GM12878 (cell line): Measurements from ENCODE around the gene NRIP3. TPM values are rescaled to one million over a fixed set of nuclear protein-coding genes. Genes with fewer than 3 reads are reported as not detected.

ENCODE experiments used
- ATAC-seq: fragments of 200-7000 bp; cut with Tn5 transposase; 3 replicates; pipeline ENCODE4 v1.9.1; 2020; ENCODE audit warnings: mild to moderate bottlenecking, moderate library complexity
- BruUV-seq: library from RNA; stranded (reverse); fragments of 400-500 nt; replicated peaks from 2 replicates; lab custom pipeline; 2021; lab: Mats Ljungman, UMichigan
- CTCF ChIA-PET: fragments of 300-600 bp; sonication (Branson Sonifier 250); formaldehyde crosslinking; extraction: SDS; loops from one replicate; lab custom pipeline; 2021; ENCODE audit warnings: inconsistent platforms; lab: Yijun Ruan, JAX
- POLR2A ChIA-PET: fragments of 350-600 bp; formaldehyde crosslinking; extraction: SDS; loops from one replicate; lab custom pipeline; 2021; ENCODE audit warnings: inconsistent platforms; lab: Charles Lee
- RAD21 ChIA-PET: fragments of 300-600 bp; sonication (Branson Sonifier 250); formaldehyde crosslinking; loops from one replicate; lab custom pipeline; 2023; ENCODE audit warnings: antibody characterized with exemption; ENCODE audit not compliant: unreplicated experiment; lab: Charles Lee
- SMC1A ChIA-PET: fragments of 300-600 bp; sonication (Branson Sonifier 250); formaldehyde crosslinking; loops from one replicate; lab custom pipeline; 2023; ENCODE audit not compliant: unreplicated experiment, uncharacterized antibody; lab: Charles Lee
- DNase-seq: peaks from one replicate; pipeline ENCODE4 v3.0.0-alpha.2; 2011; ENCODE audit warnings: low read depth, low spot score
- FAIRE-seq: peaks from 3 replicates; lab custom pipeline; 2011; peaks lifted over from hg19 to GRCh38; lab: Jason Lieb, UNC
- H2AFZ ChIP-seq: 2 replicates; pipeline ENCODE4 v1.6.0; 2011; ENCODE audit warnings: low read depth, low read length, control low read depth; ENCODE audit not compliant: control insufficient read depth
- H3K27ac ChIP-seq: 2 replicates; pipeline ENCODE4 v1.5.1; 2011; ENCODE audit warnings: control low read depth; ENCODE audit not compliant: control insufficient read depth, insufficient read depth
- H3K27me3 ChIP-seq, 2 experiments: replicated peaks in 1 of 2; 2 replicates each; pipeline versions ENCODE4 v1.6.0 to v1.6.1; 2011; ENCODE audit warnings: low read length in 1 of 2; ENCODE audit not compliant: control insufficient read depth in 2 of 2, insufficient read depth in 2 of 2
- H3K36me3 ChIP-seq, 2 experiments: 2 replicates each; pipeline ENCODE4 v1.5.1; 2011; ENCODE audit warnings: low read length in 1 of 2; ENCODE audit not compliant: control insufficient read depth in 2 of 2, insufficient read depth in 2 of 2
- H3K4me1 ChIP-seq: 2 replicates; pipeline ENCODE4 v1.6.1; 2011; ENCODE audit warnings: mild to moderate bottlenecking, low read length, moderate library complexity, mixed read lengths; ENCODE audit not compliant: control insufficient read depth, insufficient read depth
- H3K4me2 ChIP-seq: 2 replicates; pipeline ENCODE4 v1.6.0; 2011; ENCODE audit warnings: control low read depth; ENCODE audit not compliant: control insufficient read depth, insufficient read depth
- H3K4me3 ChIP-seq: fragments of 200-600 bp; sonication (generic); 2 replicates; pipeline ENCODE4 v1.5.1; 2016
- H3K79me2 ChIP-seq: 2 replicates; pipeline ENCODE4 v1.6.0; 2011; ENCODE audit warnings: low read length; ENCODE audit not compliant: control insufficient read depth, insufficient read depth
- H3K9ac ChIP-seq: 2 replicates; pipeline ENCODE4 v1.8.0; 2011; ENCODE audit warnings: low read length, control low read depth, mixed read lengths; ENCODE audit not compliant: control insufficient read depth, insufficient read depth
- H3K9me3 ChIP-seq: replicated peaks from 3 replicates; pipeline ENCODE4 v1.5.1; 2011; ENCODE audit warnings: mild to moderate bottlenecking, low read length; ENCODE audit not compliant: control insufficient read depth, insufficient read depth
- H4K20me1 ChIP-seq: 2 replicates; pipeline ENCODE4 v1.6.0; 2011; ENCODE audit not compliant: control insufficient read depth, insufficient read depth
- BHLHE40 ChIP-seq, 2 experiments: fragments of 450-650 bp in 1 of 2; IDR thresholded peaks; 2 replicates each; pipeline ENCODE4 v1.6.1; 2011 to 2017; ENCODE audit warnings: low read depth in 2 of 2, borderline replicate concordance in 1 of 2, improper control_type of control experiment in 1 of 2, low read length in 1 of 2, mild to moderate bottlenecking in 1 of 2
- BRCA1 ChIP-seq: IDR thresholded peaks from 2 replicates; pipeline ENCODE4 v1.6.1; 2011; ENCODE audit warnings: low read depth, low read length, improper control_type of control experiment
- EGR1 ChIP-seq, 2 experiments: IDR thresholded peaks; 1 replicate in 1 of 2; 2 replicates in 1 of 2; pipeline ENCODE4 v1.6.1; 2011 to 2012; ENCODE audit warnings: low read depth in 2 of 2, low read length in 2 of 2, borderline replicate concordance in 1 of 2, mild to moderate bottlenecking in 1 of 2, moderate library complexity in 1 of 2
- NFIC ChIP-seq: IDR thresholded peaks from 2 replicates; pipeline ENCODE4 v1.6.1; 2012; ENCODE audit warnings: low read depth, mild to moderate bottlenecking, inconsistent platforms, low read length, moderate library complexity
- NR2F1 ChIP-seq: fragments of 450-650 bp; conservative IDR thresholded peaks from 2 replicates; pipeline ENCODE4 v1.6.1; 2017; ENCODE audit warnings: mild to moderate bottlenecking
- PAX5 ChIP-seq: IDR thresholded peaks from 2 replicates; pipeline ENCODE4 v1.6.1; 2011; ENCODE audit warnings: low read depth, low read length, borderline replicate concordance
- SIX5 ChIP-seq: IDR thresholded peaks from 2 replicates; pipeline ENCODE4 v1.6.1; 2011; ENCODE audit warnings: mild to moderate bottlenecking, low read depth, low read length, moderate library complexity; ENCODE audit not compliant: severe bottlenecking
- STAT3 ChIP-seq: IDR thresholded peaks from 2 replicates; pipeline ENCODE4 v1.6.1; 2011; ENCODE audit warnings: low read depth, low read length, improper control_type of control experiment
- TARDBP ChIP-seq: IDR thresholded peaks from 2 replicates; pipeline ENCODE4 v1.6.1; 2016; ENCODE audit warnings: borderline replicate concordance
- TBL1XR1 ChIP-seq: IDR thresholded peaks from 2 replicates; pipeline ENCODE4 v1.6.1; 2012; ENCODE audit warnings: low read depth, low read length, improper control_type of control experiment
- YBX1 ChIP-seq: fragments of 450-650 bp; IDR thresholded peaks from 2 replicates; pipeline ENCODE4 v1.6.1; 2016; ENCODE audit warnings: antibody characterized with exemption
- ZBED1 ChIP-seq: IDR thresholded peaks from 2 replicates; pipeline ENCODE4 v1.6.1; 2016; ENCODE audit warnings: borderline replicate concordance
- ZNF207 ChIP-seq: fragments of 450-650 bp; IDR thresholded peaks from 2 replicates; pipeline ENCODE4 v1.6.1; 2014; ENCODE audit warnings: antibody characterized with exemption, mild to moderate bottlenecking, borderline replicate concordance
- ZNF384 ChIP-seq: IDR thresholded peaks from 2 replicates; pipeline ENCODE4 v1.6.1; 2012; ENCODE audit warnings: low read depth, mild to moderate bottlenecking, low read length, improper control_type of control experiment, borderline replicate concordance
- ZNF622 ChIP-seq: fragments of 450-650 bp; IDR thresholded peaks from 2 replicates; pipeline ENCODE4 v1.6.1; 2017; ENCODE audit warnings: mild to moderate bottlenecking, inconsistent platforms
- WGBS: methylation state at CpG from one replicate; pipeline ENCODE4 v1.1.6; 2016; ENCODE audit warnings: low lambda C conversion rate; ENCODE audit not compliant: insufficient replicate concordance, insufficient coverage; ENCODE audit errors: missing lambda C conversion rate; 5-methylcytosine and 5-hydroxymethylcytosine counted together
- in situ Hi-C: fragments of 300-500 bp; cut with MboI; formaldehyde crosslinking; loops from 9 replicates; pipeline ENCODE4 v1.14.3; 2018; ENCODE audit warnings: mixed read lengths
- intact Hi-C: fragments of 100-400 bp; cut with micrococcal nuclease; formaldehyde crosslinking; loops from one replicate; pipeline ENCODE4 v1.14.2; 2022; ENCODE audit not compliant: unreplicated experiment
- polyA plus RNA-seq, 11 experiments: library from polyadenylated mRNA; depleted of rRNA in 4 of 11; unstranded in 6 of 11; stranded (reverse) in 5 of 11; fragments of >200 nt; fragmentation: Nextera tagmentation in 4 of 11; fragmentation: Illumina TruSeq in 1 of 11; extraction: Ambion mirVana in 4 of 11; extraction: Trizol in 1 of 11; gene quantifications; 1 replicate in 1 of 11; 2 replicates in 10 of 11; pipeline versions ENCODE4 v1.2.1 to v1.2.3, GENCODE V29; 2011 to 2016; ENCODE audit warnings: inconsistent platforms in 2 of 11, missing spikeins in 2 of 11, low read depth in 1 of 11
- total RNA-seq, 4 experiments: library from RNA; depleted of rRNA in 3 of 4; stranded (reverse); fragments of >200 nt in 3 of 4; fragmentation: Illumina TruSeq in 1 of 4; extraction: Trizol in 1 of 4; gene quantifications; 2 replicates each; pipeline versions ENCODE4 v1.2.1 to v1.2.3, GENCODE V29; 2013 to 2021
- TF ChIP-seq, protein P1 (sequence below), 3 experiments: IDR thresholded peaks in 2 of 3; conservative IDR thresholded peaks in 1 of 3; 2 replicates each; pipeline ENCODE4 v1.5.1; 2011; ENCODE audit warnings: low read depth in 3 of 3, low read length in 3 of 3, mild to moderate bottlenecking in 3 of 3, control low read depth in 2 of 3, moderate library complexity in 2 of 3, inconsistent platforms in 1 of 3, mixed read lengths in 1 of 3; ENCODE audit not compliant: control insufficient read depth in 2 of 3, insufficient read depth in 1 of 3; ENCODE audit errors: extremely low read depth in 1 of 3
- TF ChIP-seq, protein P2 (sequence below): IDR thresholded peaks from 2 replicates; pipeline ENCODE4 v1.6.1; 2011; ENCODE audit warnings: borderline replicate concordance, low read depth, mild to moderate bottlenecking, moderate library complexity, low read length; ENCODE audit not compliant: insufficient read depth, poor library complexity, severe bottlenecking
- TF ChIP-seq, protein P3 (sequence below): IDR thresholded peaks from 2 replicates; pipeline ENCODE4 v1.6.1; 2011; ENCODE audit warnings: mild to moderate bottlenecking, low read depth, low read length, moderate library complexity; ENCODE audit not compliant: insufficient replicate concordance

Gene NRIP3
- total and polyA plus RNA-seq, 10 of the 15 experiments (the other 5 are each of a cell fraction or from before 2014, with no cell fraction given) = under 0.01 to 0.25 (median 0.09) TPM; not detected in 7

DNA sequence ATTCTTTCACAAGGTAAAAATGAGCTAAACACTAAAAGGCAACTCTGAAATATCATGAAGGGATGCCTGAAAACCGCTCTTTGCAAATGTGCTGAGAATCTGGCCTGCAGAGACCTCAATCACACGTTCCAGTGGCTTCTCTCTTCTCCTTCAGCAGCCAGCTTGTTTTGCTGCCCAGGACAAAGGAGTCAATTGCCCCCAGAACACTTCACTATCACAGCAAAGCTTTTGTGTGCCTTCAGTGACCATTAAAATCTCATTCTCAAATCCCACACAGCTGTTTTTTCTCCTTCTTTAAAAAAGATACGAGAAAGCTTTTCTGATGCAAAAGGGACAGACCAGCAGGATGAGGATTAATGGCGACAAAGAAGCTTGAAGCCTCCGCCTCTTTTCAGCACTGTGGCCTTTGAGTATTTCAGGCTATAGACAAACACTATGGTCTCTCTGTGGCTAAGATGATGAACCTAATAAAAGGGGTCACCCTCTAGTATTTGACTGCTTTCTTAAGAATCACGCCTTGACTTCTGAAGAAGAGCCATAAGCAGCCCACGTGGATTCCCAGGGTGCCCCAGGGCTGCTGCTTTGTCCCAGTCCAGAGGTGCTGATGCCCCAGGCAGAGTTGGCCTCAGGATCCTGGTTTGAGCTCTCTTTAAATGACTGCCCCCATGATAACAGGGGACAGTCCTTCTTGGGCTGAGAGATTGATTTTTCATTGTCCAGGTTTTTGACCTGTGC, 33.4 kb upstream of the NRIP3 start (continued):
- no peak for TF ChIP-seq EGR1 (IDR thresholded peaks at IDR 0.05; ENCODE audit: borderline replicate concordance in 1 of 2, low read depth in 2 of 2, low read length in 2 of 2)
- no peak for TF ChIP-seq PAX5
- TF ChIP-seq ZNF384 = no peak

DNA sequence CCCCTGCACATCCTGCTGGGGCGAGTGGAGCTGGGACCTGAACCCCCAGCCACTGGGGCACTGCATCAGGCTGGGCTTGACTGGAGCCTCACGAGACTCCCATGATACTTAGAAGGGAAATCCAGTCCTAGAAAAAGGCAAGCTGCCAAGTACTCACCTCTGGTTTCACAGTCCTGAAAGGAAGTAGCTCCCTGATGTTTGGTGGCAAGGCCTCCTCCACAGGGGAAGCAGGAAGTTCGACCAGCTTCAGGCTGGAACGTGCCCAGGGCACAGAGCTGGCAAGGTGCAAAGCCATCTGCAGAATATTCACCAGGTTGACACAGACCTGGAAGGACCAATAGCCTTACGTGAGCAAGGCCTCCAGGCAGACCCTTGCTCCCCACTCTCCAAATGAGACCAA, 26.8 kb upstream of the NRIP3 start:
- H3K27ac ChIP-seq = no peak overlapping the region
- POLR2A ChIA-PET = no interaction called here
- no peak overlapping the region for H3K4me2 ChIP-seq
- intact Hi-C loops = no loop called here
- WGBS = 24% methylated on average over 5 of the region's 5 CpGs
- H3K27me3 ChIP-seq = no peaks in the 10 kb centered on the region; a peak in 1 of 4 replicates
- H3K9me3 ChIP-seq = no peaks in the 10 kb centered on the region
- H4K20me1 ChIP-seq = no peaks in the 10 kb centered on the region
- in situ Hi-C loops = no loop called here
- H2AFZ ChIP-seq = no peak overlapping the region
- no peak overlapping the region for H3K4me3 ChIP-seq
- no TSS peak for BruUV-seq
- FAIRE-seq = no peak
- H3K4me1 ChIP-seq = no peaks in the 10 kb centered on the region
- ATAC-seq = no peak
- SMC1A ChIA-PET = interaction anchor here (1.0 to 1.3 kb wide), 2 partner anchors 15 to 99 kb away, joined by 3 to 4 read pairs; no protein-coding TSS in a partner anchor
- CTCF ChIA-PET = interaction anchor here (0.9 to 7.3 kb wide), 3 partner anchors 14 to 19 kb away, joined by 3 to 50 read pairs (median 3); no protein-coding TSS in a partner anchor
- H3K79me2 ChIP-seq = no peaks in the 10 kb centered on the region
- H3K36me3 ChIP-seq = no peaks in the 10 kb centered on the region; a peak in 1 of 4 replicates
- no peak overlapping the region for H3K9ac ChIP-seq
- RAD21 ChIA-PET = no interaction called here
- no peak for DNase-seq
- TF ChIP-seq BHLHE40 (IDR thresholded peaks at IDR 0.05; ENCODE audit: borderline replicate concordance in 1 of 2, low read depth in 2 of 2, low read length in 1 of 2) (no peak), STAT3 (no peak), BRCA1 (no peak), NFIC (no peak), SIX5 (no peak), NR2F1 (no peak), YBX1 (no peak), TBL1XR1 (no peak), TARDBP (no peak), ZNF207 (no peak), ZBED1 (no peak), ZNF622 (no peak)
- TF ChIP-seq, protein P1, sequence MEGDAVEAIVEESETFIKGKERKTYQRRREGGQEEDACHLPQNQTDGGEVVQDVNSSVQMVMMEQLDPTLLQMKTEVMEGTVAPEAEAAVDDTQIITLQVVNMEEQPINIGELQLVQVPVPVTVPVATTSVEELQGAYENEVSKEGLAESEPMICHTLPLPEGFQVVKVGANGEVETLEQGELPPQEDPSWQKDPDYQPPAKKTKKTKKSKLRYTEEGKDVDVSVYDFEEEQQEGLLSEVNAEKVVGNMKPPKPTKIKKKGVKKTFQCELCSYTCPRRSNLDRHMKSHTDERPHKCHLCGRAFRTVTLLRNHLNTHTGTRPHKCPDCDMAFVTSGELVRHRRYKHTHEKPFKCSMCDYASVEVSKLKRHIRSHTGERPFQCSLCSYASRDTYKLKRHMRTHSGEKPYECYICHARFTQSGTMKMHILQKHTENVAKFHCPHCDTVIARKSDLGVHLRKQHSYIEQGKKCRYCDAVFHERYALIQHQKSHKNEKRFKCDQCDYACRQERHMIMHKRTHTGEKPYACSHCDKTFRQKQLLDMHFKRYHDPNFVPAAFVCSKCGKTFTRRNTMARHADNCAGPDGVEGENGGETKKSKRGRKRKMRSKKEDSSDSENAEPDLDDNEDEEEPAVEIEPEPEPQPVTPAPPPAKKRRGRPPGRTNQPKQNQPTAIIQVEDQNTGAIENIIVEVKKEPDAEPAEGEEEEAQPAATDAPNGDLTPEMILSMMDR (IDR thresholded peaks at IDR 0.05 in 2 of 3, conservative IDR thresholded peaks at IDR 0.05 in 1 of 3; ENCODE audit: control insufficient read depth in 2 of 3, extremely low read depth in 1 of 3, insufficient read depth in 1 of 3, low read depth in 3 of 3, low read length in 3 of 3) = no peak
- TF ChIP-seq, protein P2, sequence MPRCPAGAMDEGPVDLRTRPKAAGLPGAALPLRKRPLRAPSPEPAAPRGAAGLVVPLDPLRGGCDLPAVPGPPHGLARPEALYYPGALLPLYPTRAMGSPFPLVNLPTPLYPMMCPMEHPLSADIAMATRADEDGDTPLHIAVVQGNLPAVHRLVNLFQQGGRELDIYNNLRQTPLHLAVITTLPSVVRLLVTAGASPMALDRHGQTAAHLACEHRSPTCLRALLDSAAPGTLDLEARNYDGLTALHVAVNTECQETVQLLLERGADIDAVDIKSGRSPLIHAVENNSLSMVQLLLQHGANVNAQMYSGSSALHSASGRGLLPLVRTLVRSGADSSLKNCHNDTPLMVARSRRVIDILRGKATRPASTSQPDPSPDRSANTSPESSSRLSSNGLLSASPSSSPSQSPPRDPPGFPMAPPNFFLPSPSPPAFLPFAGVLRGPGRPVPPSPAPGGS = no peak
- TF ChIP-seq, protein P3, sequence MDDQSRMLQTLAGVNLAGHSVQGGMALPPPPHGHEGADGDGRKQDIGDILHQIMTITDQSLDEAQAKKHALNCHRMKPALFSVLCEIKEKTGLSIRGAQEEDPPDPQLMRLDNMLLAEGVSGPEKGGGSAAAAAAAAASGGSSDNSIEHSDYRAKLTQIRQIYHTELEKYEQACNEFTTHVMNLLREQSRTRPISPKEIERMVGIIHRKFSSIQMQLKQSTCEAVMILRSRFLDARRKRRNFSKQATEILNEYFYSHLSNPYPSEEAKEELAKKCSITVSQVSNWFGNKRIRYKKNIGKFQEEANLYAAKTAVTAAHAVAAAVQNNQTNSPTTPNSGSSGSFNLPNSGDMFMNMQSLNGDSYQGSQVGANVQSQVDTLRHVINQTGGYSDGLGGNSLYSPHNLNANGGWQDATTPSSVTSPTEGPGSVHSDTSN = no peak
